GM18502 (cell line): ENCODE data around the gene SLCO1A2.
A peak's percentile ranks its signal among the peaks of the same experiment; 100 is the strongest.

ENCODE experiments used
- ATAC-seq: cut with Tn5 transposase; IDR thresholded peaks from one replicate; pipeline ENCODE4 v1.9.1; 2021; ENCODE audit warnings: mild to moderate bottlenecking; ENCODE audit not compliant: unreplicated experiment, poor library complexity

SLCO1A2 gene

GRCh38 chr12:21336656-21337055 is 1.9 kb upstream of the SLCO1A2 start:
- no peak for ATAC-seq

DNA sequence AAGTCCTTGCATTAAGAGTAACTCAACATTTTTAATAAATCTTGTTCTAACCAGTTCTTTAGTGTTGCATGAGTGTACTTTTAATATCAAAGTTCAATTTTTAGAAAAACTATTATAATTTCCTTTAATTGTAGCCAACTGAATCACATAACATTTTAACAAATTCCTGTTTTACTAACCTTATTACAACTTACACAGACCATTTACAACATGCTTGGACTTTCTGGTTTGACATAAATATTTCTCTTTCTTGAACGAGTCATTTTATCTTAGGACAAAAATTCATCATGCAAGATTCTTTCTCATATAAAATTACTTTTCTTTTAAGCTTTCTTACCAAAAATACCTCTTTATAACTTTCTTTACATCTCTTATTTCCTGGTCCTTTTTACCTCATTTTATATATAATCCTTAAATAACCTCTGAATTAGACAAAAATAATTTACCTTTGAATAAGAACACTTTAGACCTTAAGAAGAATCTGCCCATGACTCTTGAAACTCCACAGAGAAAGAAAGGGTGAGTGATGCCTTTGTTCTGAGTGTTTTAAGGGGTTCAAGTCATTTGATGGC is 3.9 kb downstream of the SLCO1A2 start:
- no peak for ATAC-seq

DNA sequence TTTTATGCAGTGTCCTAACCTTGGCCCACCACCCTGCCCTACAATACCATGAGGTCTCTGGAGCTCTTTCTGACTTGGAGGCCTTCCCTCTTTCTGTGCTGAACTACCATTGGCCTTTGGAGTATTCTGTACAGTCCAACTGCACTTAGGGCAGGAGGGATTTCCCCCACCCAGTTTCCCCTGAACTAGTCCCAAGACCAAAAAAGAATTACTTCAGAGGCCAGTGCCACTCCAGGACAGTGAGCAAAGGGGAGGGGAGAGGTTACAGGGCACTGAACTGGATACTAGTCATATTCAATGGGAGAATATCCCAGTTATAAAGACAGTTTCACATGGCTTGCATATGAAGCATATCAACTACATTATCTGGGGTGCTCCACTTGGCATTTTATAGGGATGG is 6.1 kb downstream of the SLCO1A2 start:
- no peak for ATAC-seq

DNA sequence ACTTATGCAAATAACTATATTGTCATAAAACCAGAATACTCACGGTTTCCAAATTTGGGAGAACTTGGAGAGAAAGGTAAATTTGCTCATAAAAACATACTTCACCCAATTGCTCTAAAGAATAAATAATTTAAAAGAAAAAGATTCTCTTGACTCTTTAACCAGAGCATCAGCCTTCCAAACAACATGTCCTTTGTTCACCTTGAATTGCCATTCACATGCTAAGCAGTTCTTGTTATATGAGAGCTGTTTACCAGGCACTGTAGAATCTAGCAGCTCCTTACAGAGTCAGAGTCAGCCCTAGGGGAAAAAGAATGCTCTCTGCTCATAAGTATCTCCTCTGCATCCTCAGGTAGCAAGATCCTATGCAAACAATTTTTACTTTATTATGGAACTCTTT is 10.2 kb downstream of the SLCO1A2 start:
- ATAC-seq: no peak

- ATAC-seq: no peak
Observed at GRCh38 chr12:21323736-21324135, 11.0 kb downstream of the SLCO1A2 start.

GRCh38 chr12:21308785-21309184 is 25.9 kb downstream of the SLCO1A2 start:
- ATAC-seq: no peak

GRCh38 chr12:21305661-21306060 is 29.1 kb downstream of the SLCO1A2 start:
- ATAC-seq: no peak

GRCh38 chr12:21300632-21301031 is 34.1 kb downstream of the SLCO1A2 start:
- ATAC-seq: no peak

DNA sequence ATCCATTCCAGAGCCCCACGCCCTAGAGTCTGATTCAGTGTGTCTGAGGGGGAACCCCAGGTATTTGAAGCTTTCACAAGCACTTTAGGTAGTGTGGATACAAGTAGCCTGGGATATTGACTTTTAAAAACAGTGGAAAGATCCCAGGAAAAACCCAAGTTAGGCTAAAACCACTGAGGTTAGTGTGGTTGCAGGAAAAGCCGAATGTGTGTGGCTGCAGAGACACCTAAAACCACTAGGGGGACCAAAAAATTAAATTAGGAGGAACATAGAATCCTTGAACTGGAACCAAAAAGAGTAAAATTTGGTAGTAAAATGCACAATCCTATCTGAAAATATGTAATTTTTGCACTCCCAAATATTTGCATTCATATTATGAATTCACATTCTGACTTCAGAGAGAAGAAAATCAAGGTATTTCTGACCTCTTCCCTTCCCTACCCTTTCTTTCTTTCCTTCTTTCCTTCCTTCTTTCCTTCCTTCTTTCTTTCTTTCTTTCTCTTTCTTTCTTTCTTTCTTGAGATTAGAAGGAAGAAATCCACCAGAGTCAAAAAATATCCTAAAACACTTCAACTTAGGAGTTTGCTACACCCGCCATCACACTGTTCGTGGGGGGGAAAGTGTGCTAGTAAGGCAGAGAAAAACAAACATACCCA is 37.8 kb downstream of the SLCO1A2 start:
- peak; percentile 75 for ATAC-seq

GRCh38 chr12:21296348-21296747 is 38.4 kb downstream of the SLCO1A2 start:
- peak; percentile 6 for ATAC-seq

GRCh38 chr12:21294176-21294575 is 40.5 kb downstream of the SLCO1A2 start:
- ATAC-seq: no peak

DNA sequence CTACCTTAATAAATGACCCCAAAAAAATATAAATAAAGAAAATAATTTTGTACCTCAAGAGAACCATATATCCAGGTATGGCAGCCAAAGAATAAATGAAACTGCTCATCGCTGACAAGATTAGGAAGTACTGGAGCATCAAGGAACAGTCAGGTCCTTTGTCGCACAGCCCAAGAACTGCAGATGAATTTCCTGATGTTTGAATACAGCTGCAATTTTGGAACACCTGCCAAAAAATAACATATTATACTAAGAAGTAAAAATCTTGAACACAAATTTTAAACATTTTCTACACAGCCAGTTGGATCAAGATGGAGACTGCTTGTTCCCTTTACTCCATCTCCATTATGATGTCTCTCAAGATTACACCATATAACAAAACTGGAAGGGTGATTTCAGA is 42.6 kb downstream of the SLCO1A2 start:
- ATAC-seq: no peak

DNA sequence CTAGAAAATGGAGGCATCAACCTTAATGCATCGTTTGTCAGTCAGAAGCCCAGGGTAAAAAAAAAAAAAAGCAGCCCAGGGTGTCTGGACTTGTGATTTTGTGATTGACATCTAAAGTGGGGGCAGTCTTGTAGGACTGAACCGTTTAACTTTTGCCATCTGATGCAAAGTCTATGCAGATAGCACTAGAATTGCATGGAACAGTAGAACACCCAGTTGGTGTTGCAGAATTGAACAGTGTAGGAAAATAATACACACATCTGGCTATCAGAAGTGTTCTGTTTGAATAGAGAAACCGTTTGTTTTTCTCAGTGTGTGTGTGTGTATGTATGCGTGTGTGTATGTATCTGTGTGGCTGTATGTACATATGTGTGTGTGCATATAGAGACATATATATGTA is 45.0 kb downstream of the SLCO1A2 start:
- ATAC-seq: no peak

- no peak for ATAC-seq
Observed at GRCh38 chr12:21276826-21277225, 57.9 kb downstream of the SLCO1A2 start.

- no peak for ATAC-seq
Observed at GRCh38 chr12:21265932-21266331, 68.8 kb downstream of the SLCO1A2 start.

- ATAC-seq: no peak
Observed at GRCh38 chr12:21264232-21264631, 70.5 kb downstream of the SLCO1A2 start.

- no peak for ATAC-seq
Observed at GRCh38 chr12:21257172-21257571, 77.5 kb downstream of the SLCO1A2 start.

DNA sequence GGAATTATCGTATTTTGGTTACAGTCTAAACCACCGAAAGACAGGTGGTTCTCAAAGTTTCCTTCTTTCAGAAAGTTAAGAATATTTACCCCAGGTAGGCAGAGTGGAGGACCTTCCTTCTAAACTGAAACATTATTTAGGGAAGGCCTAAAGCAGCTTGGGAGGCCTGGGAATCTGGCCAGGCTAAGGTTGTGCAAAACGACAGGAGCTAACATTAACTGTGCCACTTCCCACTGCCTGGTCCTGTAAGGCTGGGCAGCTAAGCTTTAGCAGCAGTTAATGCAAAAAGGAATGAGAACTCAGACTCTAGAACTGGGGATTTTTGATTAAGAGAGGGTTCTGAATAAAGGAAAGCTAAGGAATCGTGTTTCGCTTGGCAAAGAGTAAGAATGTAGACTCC is 82.6 kb downstream of the SLCO1A2 start:
- no peak for ATAC-seq

- ATAC-seq: peak; percentile 55
Observed at GRCh38 chr12:21248679-21249078, 86.0 kb downstream of the SLCO1A2 start.

GRCh38 chr12:21239866-21240265 is 94.9 kb downstream of the SLCO1A2 start:
- ATAC-seq: no peak

DNA sequence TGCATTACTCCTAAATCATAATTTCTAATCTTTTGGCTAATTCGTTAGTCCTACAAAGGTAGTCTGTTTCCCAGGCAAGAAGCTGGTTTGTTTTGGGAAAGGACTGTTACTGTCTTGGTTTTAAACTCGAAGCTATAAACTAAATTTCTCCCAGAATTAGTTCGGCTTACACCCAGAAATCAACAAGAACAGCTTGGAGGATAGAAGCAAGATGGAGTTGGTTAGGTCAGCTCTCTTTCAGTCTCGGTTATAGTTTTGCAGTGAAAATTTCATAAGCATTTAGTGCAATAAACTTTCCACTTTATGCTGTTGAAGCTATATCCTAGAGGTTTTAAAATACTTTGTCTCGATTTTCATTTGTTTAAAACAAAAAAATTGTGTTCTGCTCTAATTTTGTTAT is 100.3 kb downstream of the SLCO1A2 start:
- ATAC-seq: no peak

DNA sequence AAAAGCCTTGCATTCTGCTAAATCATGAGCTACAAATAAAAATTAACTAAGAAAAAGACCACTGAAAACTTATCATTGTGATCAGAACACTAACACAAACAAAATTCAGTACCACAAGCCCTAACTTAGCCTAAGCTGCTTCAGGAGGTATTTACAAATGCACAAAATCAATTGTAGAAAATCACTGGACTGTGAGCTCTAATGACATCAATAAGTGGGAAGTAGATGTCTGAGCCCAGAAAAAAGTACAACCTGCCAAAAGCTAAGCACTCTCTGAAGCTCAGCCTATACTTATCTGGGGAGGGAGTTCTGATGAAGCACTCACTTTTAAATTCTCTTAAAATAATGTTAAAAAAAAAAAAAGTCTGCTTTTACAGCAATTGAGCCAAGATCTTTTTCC is 110.8 kb downstream of the SLCO1A2 start:
- ATAC-seq: no peak
